IMR-90 (cell line): ENCODE measurements around the gene CMTM7. TPM values are rescaled to one million over a fixed set of nuclear protein-coding genes. Genes with fewer than 3 reads are reported as not detected.

Source experiments
- CHD1 ChIP-seq: IDR thresholded peaks from 2 replicates; pipeline ENCODE4 v1.6.1; 2012; ENCODE audit warnings: low read depth, low read length, improper control_type of control experiment
- MXI1 ChIP-seq: IDR thresholded peaks from 2 replicates; pipeline ENCODE4 v1.6.1; 2012; ENCODE audit warnings: low read depth, mild to moderate bottlenecking, low read length, moderate library complexity, borderline replicate concordance
- RCOR1 ChIP-seq: IDR thresholded peaks from 2 replicates; pipeline ENCODE4 v1.6.1; 2012; ENCODE audit warnings: mild to moderate bottlenecking, low read length, improper control_type of control experiment; ENCODE audit not compliant: insufficient replicate concordance
- SMC3 ChIP-seq: fragments of 150-350 bp; IDR thresholded peaks from 2 replicates; pipeline ENCODE4 v1.6.1; 2016; ENCODE audit warnings: low read depth, mild to moderate bottlenecking, antibody characterized with exemption, low read length, moderate library complexity
- polyA plus RNA-seq, 3 experiments: library from polyadenylated mRNA; depleted of rRNA; stranded (reverse); fragments of >200 nt; gene quantifications; 2 replicates each; pipeline ENCODE4 v1.2.3, GENCODE V29; 2012; ENCODE audit warnings: low replicate concordance in 1 of 3
- total RNA-seq: library from RNA; depleted of rRNA; stranded (reverse); fragments of >200 nt; gene quantifications from 2 replicates; pipeline ENCODE4 v1.2.3, GENCODE V29; 2012
- TF ChIP-seq, protein P1 (sequence below): conservative IDR thresholded peaks from 2 replicates; pipeline ENCODE4 v1.5.1; 2012; ENCODE audit warnings: mild to moderate bottlenecking, low read depth, low read length, improper control_type of control experiment

CMTM7 gene
- total and polyA plus RNA-seq, 2 of the 4 experiments (the other 2 are of a cell fraction), result 3.4 to 31.4 TPM

DNA sequence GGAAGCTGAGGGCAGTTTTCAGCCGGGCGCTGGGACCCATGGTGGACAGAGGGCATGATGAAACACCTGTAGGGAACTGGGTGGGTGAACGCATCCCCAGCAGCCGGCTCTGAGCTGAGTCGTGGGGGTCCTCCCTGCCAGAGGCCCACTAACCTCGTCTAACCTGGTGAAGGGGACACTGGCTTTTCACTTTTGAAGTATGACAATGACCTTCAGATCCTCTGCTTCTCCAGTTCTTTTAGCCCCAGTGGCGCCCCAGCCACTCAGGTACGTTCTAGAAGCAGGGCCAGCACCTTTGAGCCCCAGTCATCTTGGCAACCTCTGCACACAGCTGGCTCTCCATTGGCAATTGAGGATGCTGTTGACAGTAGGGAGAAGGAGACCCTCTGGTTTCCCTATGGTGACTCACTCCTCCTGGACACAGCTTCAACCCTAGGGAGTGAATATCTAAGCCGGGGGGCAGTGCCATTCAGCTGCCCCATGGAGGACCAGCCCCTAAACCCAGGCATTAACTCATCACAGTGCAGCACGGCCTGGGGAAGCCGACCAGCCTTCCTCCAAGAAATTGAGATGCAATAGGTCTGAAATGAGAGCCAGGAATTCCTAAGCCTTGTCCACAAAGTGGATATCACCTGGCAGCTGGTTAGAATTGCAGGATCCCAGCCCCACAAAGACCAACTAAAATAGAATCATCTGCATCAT lies 64.9 kb downstream of the CMTM7 start (continued):
- TF ChIP-seq, protein P1, sequence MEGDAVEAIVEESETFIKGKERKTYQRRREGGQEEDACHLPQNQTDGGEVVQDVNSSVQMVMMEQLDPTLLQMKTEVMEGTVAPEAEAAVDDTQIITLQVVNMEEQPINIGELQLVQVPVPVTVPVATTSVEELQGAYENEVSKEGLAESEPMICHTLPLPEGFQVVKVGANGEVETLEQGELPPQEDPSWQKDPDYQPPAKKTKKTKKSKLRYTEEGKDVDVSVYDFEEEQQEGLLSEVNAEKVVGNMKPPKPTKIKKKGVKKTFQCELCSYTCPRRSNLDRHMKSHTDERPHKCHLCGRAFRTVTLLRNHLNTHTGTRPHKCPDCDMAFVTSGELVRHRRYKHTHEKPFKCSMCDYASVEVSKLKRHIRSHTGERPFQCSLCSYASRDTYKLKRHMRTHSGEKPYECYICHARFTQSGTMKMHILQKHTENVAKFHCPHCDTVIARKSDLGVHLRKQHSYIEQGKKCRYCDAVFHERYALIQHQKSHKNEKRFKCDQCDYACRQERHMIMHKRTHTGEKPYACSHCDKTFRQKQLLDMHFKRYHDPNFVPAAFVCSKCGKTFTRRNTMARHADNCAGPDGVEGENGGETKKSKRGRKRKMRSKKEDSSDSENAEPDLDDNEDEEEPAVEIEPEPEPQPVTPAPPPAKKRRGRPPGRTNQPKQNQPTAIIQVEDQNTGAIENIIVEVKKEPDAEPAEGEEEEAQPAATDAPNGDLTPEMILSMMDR, result no peak
- TF ChIP-seq SMC3 (no peak), CHD1 (no peak), RCOR1 (no peak), MXI1 (no peak)
